WERI-Rb-1 (cell line): ENCODE results near the gene ARID1B.

Experiments used
- DNase-seq: peaks from one replicate; pipeline ENCODE4 v3.0.0-alpha.2; 2020
- H3K27ac ChIP-seq: fragments of 250-450 bp; sonication (Bioruptor Pico); 2 replicates; pipeline ENCODE4 v1.5.1; 2020; ENCODE audit warnings: mild to moderate bottlenecking, moderate library complexity
- H3K27me3 ChIP-seq: fragments of 250-450 bp; sonication (Bioruptor Pico); 2 replicates; pipeline ENCODE4 v1.5.1; 2021; ENCODE audit warnings: mild to moderate bottlenecking, low read depth, moderate library complexity; ENCODE audit not compliant: insufficient read depth, severe bottlenecking
- H3K36me3 ChIP-seq: fragments of 250-450 bp; sonication (Bioruptor Pico); 2 replicates; pipeline ENCODE4 v1.5.1; 2020; ENCODE audit warnings: mild to moderate bottlenecking, moderate library complexity
- H3K4me3 ChIP-seq: 2 replicates; pipeline ENCODE4 v1.5.1; 2011; ENCODE audit warnings: low read depth, mild to moderate bottlenecking, control low read depth, low read length
- H3K9me3 ChIP-seq: fragments of 250-450 bp; sonication (Bioruptor Pico); 2 replicates; pipeline ENCODE4 v1.5.1; 2021; ENCODE audit warnings: mild to moderate bottlenecking, moderate library complexity; ENCODE audit not compliant: severe bottlenecking
- TF ChIP-seq, protein P1 (sequence below): IDR thresholded peaks from 2 replicates; pipeline ENCODE4 v1.5.1; 2011; ENCODE audit warnings: low read depth, mild to moderate bottlenecking, control low read depth, inconsistent platforms, low read length

ARID1B gene

DNA sequence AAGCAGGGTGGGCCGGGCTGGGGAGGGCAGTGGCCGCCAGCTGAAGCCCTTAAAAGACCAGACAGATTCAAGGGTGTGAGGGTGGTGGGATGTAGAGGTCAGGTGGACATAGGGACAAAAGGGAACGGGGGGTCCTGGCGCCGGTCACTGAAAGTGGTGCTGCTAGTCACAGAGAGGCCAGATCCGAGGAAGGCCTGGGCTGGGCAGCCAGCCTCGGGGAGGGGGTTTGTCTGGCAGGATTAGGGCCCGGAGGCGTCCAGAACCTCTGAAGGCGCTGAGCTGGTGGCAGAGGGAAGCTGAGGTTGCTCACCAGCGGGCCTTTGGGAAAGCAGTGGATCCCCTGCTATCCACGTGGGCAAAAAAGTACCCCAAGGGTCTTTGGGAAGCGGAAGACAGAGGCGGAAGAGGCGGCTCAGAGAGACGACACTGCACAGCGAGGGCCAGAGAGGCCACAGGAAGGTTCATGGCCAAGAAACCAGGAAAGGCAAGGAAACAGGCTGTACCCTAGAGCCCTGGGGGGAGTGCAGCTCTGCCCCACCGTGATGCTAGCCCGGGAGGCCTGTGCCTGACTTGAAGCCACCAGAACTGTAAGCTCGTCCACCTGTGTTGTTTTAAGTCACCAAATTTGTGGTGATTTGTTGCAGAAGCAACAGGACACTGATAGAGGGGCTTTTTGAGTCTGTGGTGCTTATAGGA lies 440.2 kb downstream of the ARID1B start:
- DNase-seq = no peak
- H3K27me3 ChIP-seq = no peaks in the 10 kb centered on the region
- no peaks in the 10 kb centered on the region for H3K9me3 ChIP-seq
- H3K27ac ChIP-seq = no peak overlapping the region
- TF ChIP-seq, protein P1, sequence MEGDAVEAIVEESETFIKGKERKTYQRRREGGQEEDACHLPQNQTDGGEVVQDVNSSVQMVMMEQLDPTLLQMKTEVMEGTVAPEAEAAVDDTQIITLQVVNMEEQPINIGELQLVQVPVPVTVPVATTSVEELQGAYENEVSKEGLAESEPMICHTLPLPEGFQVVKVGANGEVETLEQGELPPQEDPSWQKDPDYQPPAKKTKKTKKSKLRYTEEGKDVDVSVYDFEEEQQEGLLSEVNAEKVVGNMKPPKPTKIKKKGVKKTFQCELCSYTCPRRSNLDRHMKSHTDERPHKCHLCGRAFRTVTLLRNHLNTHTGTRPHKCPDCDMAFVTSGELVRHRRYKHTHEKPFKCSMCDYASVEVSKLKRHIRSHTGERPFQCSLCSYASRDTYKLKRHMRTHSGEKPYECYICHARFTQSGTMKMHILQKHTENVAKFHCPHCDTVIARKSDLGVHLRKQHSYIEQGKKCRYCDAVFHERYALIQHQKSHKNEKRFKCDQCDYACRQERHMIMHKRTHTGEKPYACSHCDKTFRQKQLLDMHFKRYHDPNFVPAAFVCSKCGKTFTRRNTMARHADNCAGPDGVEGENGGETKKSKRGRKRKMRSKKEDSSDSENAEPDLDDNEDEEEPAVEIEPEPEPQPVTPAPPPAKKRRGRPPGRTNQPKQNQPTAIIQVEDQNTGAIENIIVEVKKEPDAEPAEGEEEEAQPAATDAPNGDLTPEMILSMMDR = no peak
- no peak overlapping the region for H3K4me3 ChIP-seq
- H3K36me3 ChIP-seq = no peaks in the 10 kb centered on the region

GRCh38 chr6:157217894-157218370 lies 440.8 kb downstream of the ARID1B start:
- Histone ChIP-seq H3K27me3 (no peaks in the 10 kb centered on the region), H3K36me3 (no peaks in the 10 kb centered on the region), H3K4me3 (no peak overlapping the region), H3K9me3 (no peaks in the 10 kb centered on the region), H3K27ac (no peak overlapping the region)
- no peak for DNase-seq
- TF ChIP-seq, protein P1 = no peak

GRCh38 chr6:157218371-157219198 lies 441.4 kb downstream of the ARID1B start:
- Histone ChIP-seq H3K9me3 (no peaks in the 10 kb centered on the region), H3K4me3 (no peak overlapping the region), H3K36me3 (no peaks in the 10 kb centered on the region), H3K27me3 (no peaks in the 10 kb centered on the region), H3K27ac (no peak overlapping the region)
- TF ChIP-seq, protein P1 = no peak
- no peak for DNase-seq

- no peak overlapping the region for H3K4me3 ChIP-seq
- H3K27me3 ChIP-seq = no peaks in the 10 kb centered on the region
- no peak for DNase-seq
- no peaks in the 10 kb centered on the region for H3K36me3 ChIP-seq
- TF ChIP-seq, protein P1 = no peak
- H3K27ac ChIP-seq = no peak overlapping the region
- no peaks in the 10 kb centered on the region for H3K9me3 ChIP-seq
Observed at GRCh38 chr6:157219201-157220200, 442.3 kb downstream of the ARID1B start.

- Histone ChIP-seq H3K4me3 (no peak overlapping the region), H3K9me3 (no peaks in the 10 kb centered on the region), H3K27ac (no peak overlapping the region), H3K27me3 (no peaks in the 10 kb centered on the region), H3K36me3 (no peaks in the 10 kb centered on the region)
- no peak for DNase-seq
- TF ChIP-seq, protein P1 = no peak
Observed at GRCh38 chr6:157220485-157220884, 443.3 kb downstream of the ARID1B start.
